ENCODE data around the gene KAZN. TPM values are rescaled to one million over a fixed set of nuclear protein-coding genes. Genes with fewer than 3 reads are reported as not detected.

The KAZN gene
- polyA plus RNA-seq, 1 donor, result 14.6 TPM

- no peak for DNase-seq
Measured at GRCh38 chr1:14921057-14921456, 322.6 kb downstream of the KAZN start.

GRCh38 chr1:14922942-14923726, 324.6 kb downstream of the KAZN start:
- DNase-seq, result no peak

DNA sequence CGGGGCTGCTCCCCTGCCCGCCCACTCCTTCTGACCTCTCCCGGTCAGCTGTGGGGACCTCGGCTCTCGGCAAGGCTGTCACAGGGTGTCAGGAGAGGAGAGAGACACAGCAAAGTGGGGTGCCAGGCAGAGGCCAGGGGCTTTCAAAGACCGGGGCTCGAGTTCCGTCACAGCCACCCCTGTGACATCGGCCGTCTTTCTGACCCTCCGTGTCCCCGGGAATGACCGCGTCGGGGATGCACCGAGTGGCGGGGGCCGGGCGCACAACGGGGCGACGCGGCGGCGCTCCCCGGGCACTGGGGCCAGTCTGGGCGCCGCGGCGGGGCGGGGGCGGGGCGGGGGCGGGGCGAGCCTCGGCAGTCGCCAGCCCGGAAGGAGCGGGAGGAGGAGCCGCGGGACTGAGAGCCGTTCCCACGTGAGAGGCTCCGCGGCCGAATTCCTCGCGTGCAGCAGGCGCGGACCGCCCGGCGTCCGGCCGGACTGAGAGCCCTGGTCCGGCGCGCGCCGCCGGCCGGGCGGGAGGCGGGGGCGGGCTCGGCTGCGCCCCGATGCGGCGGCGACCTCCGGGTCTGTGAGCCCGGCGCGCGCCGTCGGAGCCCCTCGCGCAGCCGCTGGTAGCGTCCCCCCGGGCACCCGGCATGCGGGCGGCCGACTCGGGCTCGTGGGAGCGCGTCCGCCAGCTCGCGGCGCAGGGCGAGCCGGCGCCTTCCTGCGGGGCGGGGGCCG, 325.4 kb downstream of the KAZN start:
- DNase-seq, result peak; percentile 57

- peak; percentile 69 for DNase-seq
Measured at GRCh38 chr1:14924455-14925331, 326.2 kb downstream of the KAZN start.

DNA sequence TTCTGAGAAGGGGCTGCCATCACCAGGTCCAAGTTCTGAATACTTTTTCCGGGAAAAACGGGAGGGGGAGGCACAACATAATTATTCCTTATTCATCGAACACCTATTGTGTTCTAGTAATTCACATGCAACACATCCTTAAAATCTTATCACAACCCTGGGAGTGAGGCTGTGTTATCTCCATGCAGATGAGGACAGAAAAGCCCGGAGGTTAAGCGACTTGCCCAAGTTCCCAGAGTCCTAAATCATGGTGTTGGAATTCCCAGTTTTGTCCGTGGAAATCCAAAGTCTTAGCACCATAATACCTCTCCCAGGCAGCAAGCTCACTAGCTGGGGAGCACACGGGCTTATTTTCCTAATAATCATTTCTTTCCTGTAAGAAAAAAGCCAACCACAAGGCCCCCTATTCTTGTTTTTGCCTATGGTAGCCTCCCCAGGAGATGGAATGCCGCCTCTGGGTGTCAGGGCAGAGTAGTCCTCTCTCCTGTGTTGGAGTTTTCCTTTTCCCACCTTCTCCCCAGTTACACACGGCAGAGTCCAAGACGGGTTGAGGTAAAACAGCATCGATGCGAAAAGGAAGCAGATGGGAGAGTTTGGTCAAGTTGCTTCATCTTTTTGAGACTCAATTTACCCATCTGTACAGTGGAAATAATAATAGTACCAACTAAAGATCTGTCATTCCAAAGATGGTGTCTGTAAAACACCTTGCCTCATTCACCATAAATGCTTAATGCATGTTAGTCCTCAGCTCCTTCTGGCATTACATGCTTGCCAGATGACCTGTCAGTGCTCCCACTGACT, 327.1 kb downstream of the KAZN start:
- no peak for DNase-seq

DNA sequence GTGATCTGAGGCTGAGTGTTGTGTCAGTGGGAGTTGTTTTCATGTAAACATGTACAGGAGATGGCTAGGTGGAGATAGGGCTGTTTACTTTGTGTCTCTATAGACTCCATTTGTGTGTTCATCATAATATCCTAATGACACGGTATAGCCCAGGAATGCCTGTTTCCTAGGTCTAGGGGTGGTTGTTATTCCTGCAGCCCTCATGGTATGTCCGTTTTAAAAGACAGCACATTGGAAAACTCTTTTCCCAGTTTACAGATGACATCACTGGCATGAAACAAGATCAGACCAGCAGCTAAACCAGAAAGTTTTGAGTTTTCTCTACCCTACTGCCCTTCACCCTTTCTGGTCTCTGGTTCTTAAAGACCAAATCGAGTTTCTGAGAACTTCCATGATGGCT, 327.7 kb downstream of the KAZN start:
- DNase-seq, result no peak

GRCh38 chr1:14926818-14927575, 328.5 kb downstream of the KAZN start:
- no peak for DNase-seq

DNA sequence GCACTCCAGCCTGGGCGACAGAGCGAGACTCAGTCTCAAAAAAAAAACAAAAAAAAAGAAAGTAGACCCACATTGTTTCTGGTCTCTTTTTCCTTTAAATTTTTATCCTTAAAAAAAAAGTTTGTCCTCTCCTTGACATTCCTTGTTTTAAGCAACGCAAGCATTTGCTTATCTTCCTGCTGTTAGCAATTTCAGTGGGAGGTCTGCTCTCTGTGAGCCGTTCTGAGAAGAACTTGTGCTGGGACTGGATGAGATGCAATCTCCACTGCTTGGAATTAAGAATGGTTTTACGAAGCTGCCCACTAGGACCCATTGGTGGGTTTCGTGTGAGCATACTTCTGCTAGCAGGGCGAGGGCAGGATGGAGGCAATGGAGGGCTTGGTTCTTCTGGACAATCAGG, 329.9 kb downstream of the KAZN start:
- DNase-seq, result no peak

DNA sequence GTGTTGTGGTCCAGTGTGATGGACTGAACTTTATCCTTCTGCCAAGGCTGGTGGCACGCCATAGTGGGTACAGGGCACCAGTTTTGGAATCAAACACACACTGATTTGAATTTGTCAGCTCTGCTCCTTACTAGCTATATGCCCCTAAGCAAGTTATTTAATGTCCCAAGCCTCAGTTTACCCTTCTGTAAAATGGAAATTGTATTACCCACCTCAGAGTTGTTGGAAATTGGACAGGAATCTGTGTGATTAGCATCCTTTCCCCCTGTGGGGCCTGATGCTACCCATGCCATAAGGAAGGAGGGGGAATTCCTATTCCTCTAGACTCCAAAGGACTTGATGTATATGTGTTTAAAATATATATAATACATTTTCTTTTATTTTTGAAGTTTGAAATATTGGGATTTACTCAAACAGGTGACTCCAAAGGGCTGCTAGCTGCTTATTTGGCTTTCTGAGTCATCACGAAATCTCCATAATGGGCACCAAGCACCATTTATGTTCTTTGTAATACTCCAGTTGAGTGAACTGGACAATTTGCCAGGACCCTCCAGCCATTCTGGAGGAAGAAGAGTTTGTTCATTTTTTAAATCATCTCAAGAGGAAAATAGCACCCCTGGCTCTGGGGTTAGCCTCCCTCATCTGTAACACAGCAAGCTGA, 330.5 kb downstream of the KAZN start:
- DNase-seq, result no peak

- no peak for DNase-seq
Measured at GRCh38 chr1:14929547-14930246, 331.2 kb downstream of the KAZN start.

GRCh38 chr1:14930247-14930965, 331.9 kb downstream of the KAZN start:
- DNase-seq, result no peak

DNA sequence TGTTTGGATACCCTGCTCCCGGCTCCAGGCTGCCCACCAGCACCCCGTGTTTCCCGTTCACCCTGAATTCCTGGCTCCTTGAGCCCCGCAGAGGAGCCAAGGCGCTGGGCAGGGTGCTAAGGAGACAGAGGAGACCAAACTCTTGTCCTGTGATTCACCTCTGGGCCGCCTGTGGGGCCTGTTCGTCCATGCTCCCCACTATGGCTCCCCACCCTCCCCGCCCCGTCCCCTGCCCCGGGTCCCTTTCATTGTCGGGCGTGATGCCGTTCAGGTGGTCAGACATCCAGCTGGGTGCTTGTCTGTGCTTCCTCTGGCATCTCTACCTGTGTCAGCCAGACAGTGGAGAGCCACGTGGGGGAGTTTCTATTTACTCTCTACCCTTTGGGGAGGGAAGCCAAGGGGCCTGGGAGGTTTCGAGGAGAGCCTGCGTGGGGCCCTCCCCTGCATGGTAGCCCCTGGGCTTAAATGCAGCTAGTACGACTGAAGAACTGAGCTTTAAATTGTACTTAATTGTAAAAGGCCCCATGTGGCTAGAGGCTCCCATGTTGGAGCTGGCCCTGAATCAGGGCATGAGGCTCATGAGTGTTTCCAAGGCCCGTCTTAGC, 333.7 kb downstream of the KAZN start:
- no peak for DNase-seq

GRCh38 chr1:14934867-14935266, 336.4 kb downstream of the KAZN start:
- no peak for DNase-seq

GRCh38 chr1:14936815-14937214, 338.3 kb downstream of the KAZN start:
- no peak for DNase-seq

DNA sequence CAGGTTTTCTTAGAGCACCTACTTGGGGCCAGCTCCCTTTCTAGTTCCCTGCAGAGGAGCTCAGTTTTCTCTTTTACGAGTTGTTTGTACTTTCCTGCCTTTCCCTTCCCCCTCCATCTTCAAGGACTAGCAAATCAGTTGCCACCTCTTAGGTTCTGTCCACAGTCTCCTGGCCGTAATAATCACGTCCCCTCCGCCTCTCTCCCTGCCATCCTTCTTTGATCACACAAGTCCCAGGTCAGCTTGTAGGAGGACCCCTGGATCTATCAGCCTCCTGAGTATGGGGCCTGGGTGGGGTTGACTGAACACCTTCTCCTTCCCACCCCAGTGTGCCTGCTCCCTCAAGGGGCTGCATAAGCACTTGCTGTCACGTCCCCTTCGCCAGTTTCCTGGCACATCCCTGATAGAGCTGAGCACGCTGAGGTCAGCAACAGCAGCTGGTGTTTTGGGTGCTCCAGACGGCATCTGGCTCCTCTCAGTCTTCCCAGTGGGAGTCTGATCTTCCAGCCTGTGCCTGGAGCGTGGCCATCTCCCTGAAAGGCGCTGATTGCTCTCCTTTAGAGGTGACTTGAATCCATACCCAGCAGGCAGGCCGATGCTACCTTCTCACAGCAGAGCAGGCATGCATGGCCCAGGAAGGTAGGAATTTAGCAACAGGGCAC, 338.9 kb downstream of the KAZN start:
- DNase-seq, result no peak

DNA sequence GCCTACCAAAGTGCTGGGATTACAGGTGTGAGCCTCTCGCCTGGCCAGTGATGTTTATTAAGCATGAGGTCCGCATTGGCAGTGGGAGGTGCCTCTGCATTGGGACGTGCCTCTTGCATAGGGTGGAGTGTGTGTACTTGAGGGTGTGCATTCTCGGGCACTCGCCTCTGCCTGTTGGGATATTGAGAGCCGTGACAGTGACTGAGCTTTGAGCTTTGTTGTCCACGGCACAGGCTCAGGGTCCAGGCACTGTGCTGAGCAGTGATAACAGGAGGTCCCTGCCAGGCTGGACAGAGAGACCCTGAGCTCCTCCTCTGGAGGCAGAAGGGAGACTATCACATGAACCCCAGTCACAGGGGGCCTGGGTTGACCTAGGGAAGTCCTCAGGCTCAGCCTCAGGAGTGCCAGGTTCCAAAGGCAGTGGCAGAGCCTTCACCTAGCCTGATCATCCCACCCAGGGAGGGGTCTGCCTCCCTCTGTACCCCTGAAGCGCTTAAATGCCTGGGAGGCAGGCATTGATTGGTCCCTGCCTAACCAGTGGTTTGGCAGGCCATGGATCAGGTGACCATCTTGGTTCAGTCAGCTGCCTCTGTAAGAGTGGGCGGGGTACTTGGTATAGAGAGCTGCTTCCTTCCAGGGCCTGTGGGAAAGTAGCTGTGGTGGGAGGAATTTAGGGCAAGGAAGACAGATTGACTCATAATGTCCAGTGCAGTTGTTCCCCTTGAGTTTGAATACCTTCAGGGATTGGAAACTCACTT, 341.2 kb downstream of the KAZN start:
- no peak for DNase-seq

DNA sequence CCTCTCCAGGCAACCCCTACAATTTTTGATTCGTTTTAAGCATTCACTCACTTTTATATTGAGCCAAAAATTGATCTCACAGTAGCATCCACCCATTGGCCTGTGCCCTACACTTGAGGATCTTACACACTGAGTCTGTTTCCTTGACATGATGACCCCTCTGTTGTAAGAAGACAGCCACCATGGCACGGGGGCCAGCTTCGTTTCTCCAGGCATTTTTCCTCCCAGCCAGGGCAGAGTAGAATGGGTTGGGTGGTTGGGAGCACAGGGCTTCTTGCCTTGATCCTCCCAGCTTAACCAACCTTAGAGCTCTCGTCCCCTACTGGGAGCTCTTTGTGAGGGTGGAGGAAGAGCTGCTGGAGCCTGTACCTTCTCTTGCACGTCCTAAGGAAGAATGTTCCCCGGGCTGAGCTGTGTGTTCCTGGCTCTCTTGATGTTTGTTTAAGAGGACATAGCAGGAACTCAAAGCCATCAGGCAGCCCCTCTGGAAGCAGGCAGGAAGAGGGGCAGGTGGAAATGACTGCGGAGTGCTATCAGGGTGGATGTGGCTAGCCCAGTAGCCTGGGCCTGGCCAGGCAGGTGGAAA, 341.9 kb downstream of the KAZN start:
- DNase-seq, result no peak

Data from hindlimb muscle (tissue), 1 donor.